BJ (cell line): ENCODE data around the gene RAB9A. TPM values are rescaled to one million over a fixed set of nuclear protein-coding genes. Genes with fewer than 3 reads are reported as not detected.

Source experiments
- CTCF ChIA-PET: fragments of 350-600 bp; formaldehyde crosslinking; extraction: SDS; loops from one replicate; lab custom pipeline; 2021; ENCODE audit warnings: antibody characterized with exemption, inconsistent platforms; lab: Yijun Ruan, JAX
- POLR2A ChIA-PET: fragments of 300-600 bp; sonication (Branson Sonifier 250); formaldehyde crosslinking; extraction: SDS; loops from one replicate; lab custom pipeline; 2021; ENCODE audit warnings: antibody characterized with exemption; lab: Charles Lee
- DNase-seq: peaks from one replicate; pipeline ENCODE4 v3.0.0-alpha.2; 2011; ENCODE audit warnings: low read depth
- H3K27me3 ChIP-seq: 2 replicates; pipeline ENCODE4 v1.6.0; 2011; ENCODE audit warnings: low read length; ENCODE audit not compliant: control insufficient read depth, insufficient read depth
- H3K36me3 ChIP-seq: 2 replicates; pipeline ENCODE4 v1.5.1; 2011; ENCODE audit warnings: low read length; ENCODE audit not compliant: control insufficient read depth, insufficient read depth
- H3K4me3 ChIP-seq: 2 replicates; pipeline ENCODE4 v1.5.1; 2011; ENCODE audit warnings: low read depth, mild to moderate bottlenecking, control low read depth, low read length
- polyA plus RNA-seq: library from polyadenylated mRNA; depleted of rRNA; stranded (reverse); fragments of >200 nt; gene quantifications from 2 replicates; pipeline ENCODE4 v1.2.3, GENCODE V29; 2011
- TF ChIP-seq, protein P1 (sequence below): IDR thresholded peaks from 2 replicates; pipeline ENCODE4 v1.5.1; 2011; ENCODE audit warnings: low read depth, mild to moderate bottlenecking, control low read depth, inconsistent platforms, low read length, moderate library complexity; ENCODE audit not compliant: insufficient read depth

The RAB9A gene
- polyA plus RNA-seq, 1 experiment: 9.8 TPM

DNA sequence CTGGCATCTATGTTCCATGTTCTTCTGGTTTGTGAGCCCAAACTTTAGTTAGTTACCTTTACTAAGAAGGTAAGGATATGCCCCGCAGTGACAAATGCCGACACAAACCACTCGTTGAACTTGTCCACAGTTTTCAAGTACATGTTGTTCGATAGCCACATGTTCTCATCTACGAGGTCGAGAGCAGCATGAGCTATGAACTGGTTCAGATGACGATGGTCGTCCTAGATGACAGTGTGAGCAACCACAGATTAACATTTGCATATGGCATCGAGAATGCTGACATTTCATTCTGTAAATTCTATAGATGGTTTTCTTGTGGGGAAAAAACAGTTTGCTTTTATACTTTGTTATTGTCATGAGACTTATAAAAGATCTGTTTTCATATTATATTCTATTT is 27.5 kb downstream of the RAB9A start:
- H3K27me3 ChIP-seq: no peaks in the 10 kb centered on the region
- H3K36me3 ChIP-seq: no peaks in the 10 kb centered on the region; the same call in 1 of the 2 replicates
- ChIA-PET POLR2A (no interaction called here), CTCF (no interaction called here)
- H3K4me3 ChIP-seq: no peak overlapping the region
- TF ChIP-seq, protein P1, sequence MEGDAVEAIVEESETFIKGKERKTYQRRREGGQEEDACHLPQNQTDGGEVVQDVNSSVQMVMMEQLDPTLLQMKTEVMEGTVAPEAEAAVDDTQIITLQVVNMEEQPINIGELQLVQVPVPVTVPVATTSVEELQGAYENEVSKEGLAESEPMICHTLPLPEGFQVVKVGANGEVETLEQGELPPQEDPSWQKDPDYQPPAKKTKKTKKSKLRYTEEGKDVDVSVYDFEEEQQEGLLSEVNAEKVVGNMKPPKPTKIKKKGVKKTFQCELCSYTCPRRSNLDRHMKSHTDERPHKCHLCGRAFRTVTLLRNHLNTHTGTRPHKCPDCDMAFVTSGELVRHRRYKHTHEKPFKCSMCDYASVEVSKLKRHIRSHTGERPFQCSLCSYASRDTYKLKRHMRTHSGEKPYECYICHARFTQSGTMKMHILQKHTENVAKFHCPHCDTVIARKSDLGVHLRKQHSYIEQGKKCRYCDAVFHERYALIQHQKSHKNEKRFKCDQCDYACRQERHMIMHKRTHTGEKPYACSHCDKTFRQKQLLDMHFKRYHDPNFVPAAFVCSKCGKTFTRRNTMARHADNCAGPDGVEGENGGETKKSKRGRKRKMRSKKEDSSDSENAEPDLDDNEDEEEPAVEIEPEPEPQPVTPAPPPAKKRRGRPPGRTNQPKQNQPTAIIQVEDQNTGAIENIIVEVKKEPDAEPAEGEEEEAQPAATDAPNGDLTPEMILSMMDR: no peak
- DNase-seq: no peak

- TF ChIP-seq, protein P1: no peak
- ChIA-PET CTCF (no interaction called here), POLR2A (no interaction called here)
- no peak for DNase-seq
- Histone ChIP-seq H3K36me3 (no peaks in the 10 kb centered on the region; the same call in 1 of the 2 replicates), H3K4me3 (no peak overlapping the region), H3K27me3 (no peaks in the 10 kb centered on the region)
Observed at GRCh38 chrX:13716905-13717304, 28.0 kb downstream of the RAB9A start.

DNA sequence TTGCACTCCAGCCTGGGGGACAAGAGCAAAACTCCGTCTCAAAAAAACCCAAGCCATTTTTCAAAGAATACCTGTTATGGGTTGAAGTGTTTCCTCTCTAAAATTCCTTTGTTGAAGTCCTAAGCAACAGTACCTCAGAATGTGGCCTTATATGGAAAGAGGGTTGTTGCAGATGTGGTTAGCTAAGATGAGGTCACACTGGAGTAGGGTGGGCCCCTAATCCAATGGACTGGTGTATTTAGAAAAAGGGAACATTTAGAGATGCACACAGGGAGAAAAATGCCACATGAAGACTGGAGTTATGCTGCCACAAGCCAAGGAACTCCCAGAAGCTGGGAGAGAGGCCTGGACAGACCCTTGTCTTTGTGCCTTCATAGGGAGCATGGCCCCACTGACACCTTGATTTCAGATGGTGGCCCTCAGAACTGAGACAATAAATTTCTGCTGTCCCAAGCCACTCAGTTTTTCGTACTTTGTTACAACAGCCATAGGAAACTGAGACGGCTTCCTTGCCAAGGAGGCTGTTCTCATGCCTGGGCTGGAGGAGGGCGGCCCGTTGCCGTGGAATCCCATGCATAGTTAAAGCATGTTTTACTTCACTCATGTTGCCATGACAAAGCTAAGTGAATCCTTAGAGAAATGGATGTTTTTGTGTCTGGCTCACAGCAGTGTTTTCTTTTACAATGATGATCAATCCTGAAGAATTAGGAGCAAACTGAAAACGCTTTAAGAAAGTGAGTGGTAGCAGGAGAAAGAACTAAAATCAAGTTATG is 29.0 kb downstream of the RAB9A start:
- Histone ChIP-seq H3K4me3 (no peak overlapping the region), H3K36me3 (no peaks in the 10 kb centered on the region; the same call in 1 of the 2 replicates), H3K27me3 (no peaks in the 10 kb centered on the region)
- TF ChIP-seq, protein P1: no peak
- POLR2A ChIA-PET: no interaction called here
- DNase-seq: no peak
- CTCF ChIA-PET: interaction anchor here (0.9 kb wide), 1 partner anchor 24 kb away, joined by 3 read pairs; no protein-coding TSS in a partner anchor

DNA sequence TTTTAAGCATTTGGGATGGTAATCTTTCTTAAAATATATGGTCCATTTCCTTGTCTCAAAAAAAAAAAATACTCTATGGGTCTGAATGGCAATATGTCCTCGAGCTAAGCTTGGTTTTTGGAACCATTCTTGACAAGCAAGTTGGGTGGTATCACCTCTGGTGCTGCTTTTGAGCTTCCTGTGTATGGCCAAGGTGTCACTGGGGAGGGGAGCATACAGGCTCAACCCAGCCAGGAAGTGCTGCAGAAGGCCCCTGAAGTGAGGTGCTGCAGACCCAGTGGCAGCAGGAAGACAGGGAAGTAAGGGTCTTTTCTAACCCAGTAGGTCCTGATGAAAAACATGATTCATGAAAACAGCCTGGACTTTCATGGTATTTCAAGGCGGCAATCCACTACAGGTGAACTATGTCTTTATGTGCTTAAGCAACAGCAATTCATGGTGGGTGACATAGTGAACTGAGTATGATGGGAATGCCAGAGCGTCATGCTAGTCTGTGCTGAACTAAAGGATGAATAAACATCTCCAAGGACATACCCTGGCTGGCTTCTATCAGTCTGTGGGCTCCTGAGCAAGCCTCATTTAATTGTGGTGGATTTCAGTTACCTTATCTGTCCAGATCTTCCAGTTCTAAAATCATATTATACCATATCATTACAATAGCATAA is 30.4 kb downstream of the RAB9A start:
- Histone ChIP-seq H3K27me3 (no peaks in the 10 kb centered on the region), H3K4me3 (no peak overlapping the region), H3K36me3 (no peaks in the 10 kb centered on the region; the same call in 1 of the 2 replicates)
- CTCF ChIA-PET: interaction anchor here (0.9 kb wide), 1 partner anchor 26 kb away, joined by 3 read pairs; no protein-coding TSS in a partner anchor
- POLR2A ChIA-PET: no interaction called here
- DNase-seq: no peak
- TF ChIP-seq, protein P1: no peak

- TF ChIP-seq, protein P1: no peak
- DNase-seq: no peak
- Histone ChIP-seq H3K4me3 (no peak overlapping the region), H3K36me3 (no peaks in the 10 kb centered on the region; the same call in 1 of the 2 replicates), H3K27me3 (no peaks in the 10 kb centered on the region)
- ChIA-PET CTCF (no interaction called here), POLR2A (interaction anchor here (0.6 kb wide), 1 partner anchor 14 kb away, joined by 4 read pairs; no protein-coding TSS in a partner anchor)
Observed at GRCh38 chrX:13721371-13721770, 32.4 kb downstream of the RAB9A start.
